Left ventricle myocardium inferior (tissue), 1 donor: ENCODE results near the gene BMAL1. TPM values are rescaled to one million over a fixed set of nuclear protein-coding genes. Genes with fewer than 3 reads are reported as not detected.

Experiments used
- DNase-seq: peaks from one replicate; pipeline ENCODE4 v3.0.0-alpha.2; 2020
- H3K27ac ChIP-seq: fragments of 200-600 bp; replicated peaks from 2 replicates; pipeline ENCODE4 v1.8.0; 2021
- H3K27me3 ChIP-seq: fragments of 200-600 bp; 2 replicates; pipeline ENCODE4 v1.8.0; 2021; ENCODE audit warnings: low read depth
- H3K36me3 ChIP-seq: fragments of 200-600 bp; 2 replicates; pipeline ENCODE4 v1.8.0; 2021
- H3K4me1 ChIP-seq: fragments of 200-600 bp; 2 replicates; pipeline ENCODE4 v1.8.0; 2021
- H3K4me3 ChIP-seq: fragments of 200-600 bp; 2 replicates; pipeline ENCODE4 v1.8.0; 2021; ENCODE audit warnings: mild to moderate bottlenecking, moderate library complexity
- H3K9me3 ChIP-seq: fragments of 200-600 bp; replicated peaks from 2 replicates; pipeline ENCODE4 v1.8.0; 2021
- intact Hi-C: fragments of 100-400 bp; cut with micrococcal nuclease; formaldehyde crosslinking; loops from one replicate; pipeline ENCODE4 v1.11.0; 2022
- total RNA-seq: library from RNA; stranded (reverse); fragmentation: NEBNext Ultra II Directional; extraction: Animal tissue kit (Norgen Biotek cat#: 25700); gene quantifications from one replicate; pipeline ENCODE4 v1.2.1, GENCODE V29; 2021
- TF ChIP-seq, protein P1 (sequence below): fragments of 200-600 bp; IDR thresholded peaks from 2 replicates; pipeline ENCODE4 v1.8.0; 2021; ENCODE audit warnings: antibody characterized with exemption, mild to moderate bottlenecking, borderline replicate concordance
- donor health status: DM: no; HTN: yes; CAD: no; lungs with severe emphysema.

The BMAL1 gene
- total RNA-seq, 1 donor from 2014 or later, result 7.1 TPM

DNA sequence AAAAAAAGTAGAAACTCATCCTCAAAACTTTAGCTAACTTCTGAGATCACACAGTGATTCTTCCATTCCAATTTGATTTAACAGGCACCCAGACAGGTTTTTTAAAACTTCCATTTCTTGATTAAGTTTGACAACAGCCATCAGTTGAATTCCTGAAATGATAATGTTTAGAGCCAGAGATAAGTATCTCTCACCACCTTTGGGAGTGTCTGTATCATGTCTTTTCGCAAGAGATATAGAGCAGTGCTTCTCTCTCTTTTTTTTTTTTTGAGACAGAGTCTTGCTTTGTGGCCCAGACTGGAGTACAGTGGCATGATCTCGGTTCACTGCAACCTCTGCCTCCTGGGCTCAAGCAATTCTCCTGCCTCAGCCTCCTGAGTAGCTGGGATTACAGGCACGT, 41.7 kb upstream of the BMAL1 start:
- intact Hi-C loops, result no loop called here
- TF ChIP-seq, protein P1, sequence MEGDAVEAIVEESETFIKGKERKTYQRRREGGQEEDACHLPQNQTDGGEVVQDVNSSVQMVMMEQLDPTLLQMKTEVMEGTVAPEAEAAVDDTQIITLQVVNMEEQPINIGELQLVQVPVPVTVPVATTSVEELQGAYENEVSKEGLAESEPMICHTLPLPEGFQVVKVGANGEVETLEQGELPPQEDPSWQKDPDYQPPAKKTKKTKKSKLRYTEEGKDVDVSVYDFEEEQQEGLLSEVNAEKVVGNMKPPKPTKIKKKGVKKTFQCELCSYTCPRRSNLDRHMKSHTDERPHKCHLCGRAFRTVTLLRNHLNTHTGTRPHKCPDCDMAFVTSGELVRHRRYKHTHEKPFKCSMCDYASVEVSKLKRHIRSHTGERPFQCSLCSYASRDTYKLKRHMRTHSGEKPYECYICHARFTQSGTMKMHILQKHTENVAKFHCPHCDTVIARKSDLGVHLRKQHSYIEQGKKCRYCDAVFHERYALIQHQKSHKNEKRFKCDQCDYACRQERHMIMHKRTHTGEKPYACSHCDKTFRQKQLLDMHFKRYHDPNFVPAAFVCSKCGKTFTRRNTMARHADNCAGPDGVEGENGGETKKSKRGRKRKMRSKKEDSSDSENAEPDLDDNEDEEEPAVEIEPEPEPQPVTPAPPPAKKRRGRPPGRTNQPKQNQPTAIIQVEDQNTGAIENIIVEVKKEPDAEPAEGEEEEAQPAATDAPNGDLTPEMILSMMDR, result no peak

DNA sequence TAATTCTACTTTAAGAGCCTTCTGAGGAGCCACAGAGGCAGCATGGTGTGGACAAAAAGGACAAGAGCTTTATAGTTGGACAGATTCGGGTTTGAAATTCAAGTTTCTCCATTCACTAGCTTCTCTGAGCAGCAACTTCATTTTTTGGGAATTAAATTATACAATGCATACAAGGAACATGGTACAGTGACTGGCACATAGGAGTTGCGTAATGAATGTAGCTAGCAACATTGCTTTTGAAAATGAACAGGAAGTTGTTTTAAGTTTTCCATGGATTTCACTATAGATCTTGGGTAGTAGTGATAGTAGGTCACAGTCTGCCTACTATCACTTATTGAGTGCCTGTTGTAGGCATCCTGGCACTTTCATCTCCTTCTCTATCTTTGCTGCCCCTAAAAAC, 41.0 kb upstream of the BMAL1 start:
- H3K4me3 ChIP-seq, result no peak overlapping the region
- H3K9me3 ChIP-seq, result no peaks in the 10 kb centered on the region
- intact Hi-C loops, result no loop called here
- H3K4me1 ChIP-seq, result no peaks in the 10 kb centered on the region
- no peaks in the 10 kb centered on the region for H3K27me3 ChIP-seq
- no peaks in the 10 kb centered on the region for H3K36me3 ChIP-seq
- H3K27ac ChIP-seq, result no peak overlapping the region
- no peak for DNase-seq
- TF ChIP-seq, protein P1, result no peak

More for the DNA sequence above, 41.7 kb upstream of the BMAL1 start:
- DNase-seq, result no peak
- Histone ChIP-seq H3K9me3 (no peaks in the 10 kb centered on the region), H3K27me3 (no peaks in the 10 kb centered on the region), H3K4me1 (no peaks in the 10 kb centered on the region), H3K4me3 (no peak overlapping the region), H3K36me3 (no peaks in the 10 kb centered on the region), H3K27ac (no peak overlapping the region)

DNA sequence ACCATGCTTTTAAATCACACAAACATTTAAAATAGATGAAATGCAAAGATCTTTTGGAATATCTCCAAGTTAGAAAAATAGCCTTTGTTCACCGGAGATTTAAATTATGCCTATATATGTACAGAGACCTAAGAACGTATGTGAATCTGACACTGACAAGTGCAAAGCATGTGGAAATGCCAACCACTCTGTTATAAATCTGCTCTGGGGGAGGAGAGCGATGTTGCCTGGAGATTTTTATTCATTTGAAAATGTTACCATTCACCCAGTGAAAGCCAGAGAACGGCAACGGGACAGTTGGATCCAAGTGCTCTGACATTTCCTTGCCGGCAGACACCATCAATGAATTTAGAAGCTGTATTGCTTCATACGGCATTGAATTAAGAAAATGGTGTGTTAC, 39.8 kb upstream of the BMAL1 start:
- H3K4me3 ChIP-seq, result no peak overlapping the region
- H3K9me3 ChIP-seq, result no peaks in the 10 kb centered on the region
- no peak for DNase-seq
- H3K36me3 ChIP-seq, result no peaks in the 10 kb centered on the region
- intact Hi-C loops, result no loop called here
- TF ChIP-seq, protein P1, result no peak
- peaks cover 3% of the 10 kb centered on the region for H3K27me3 ChIP-seq
- no peaks in the 10 kb centered on the region for H3K4me1 ChIP-seq
- H3K27ac ChIP-seq, result no peak overlapping the region

DNA sequence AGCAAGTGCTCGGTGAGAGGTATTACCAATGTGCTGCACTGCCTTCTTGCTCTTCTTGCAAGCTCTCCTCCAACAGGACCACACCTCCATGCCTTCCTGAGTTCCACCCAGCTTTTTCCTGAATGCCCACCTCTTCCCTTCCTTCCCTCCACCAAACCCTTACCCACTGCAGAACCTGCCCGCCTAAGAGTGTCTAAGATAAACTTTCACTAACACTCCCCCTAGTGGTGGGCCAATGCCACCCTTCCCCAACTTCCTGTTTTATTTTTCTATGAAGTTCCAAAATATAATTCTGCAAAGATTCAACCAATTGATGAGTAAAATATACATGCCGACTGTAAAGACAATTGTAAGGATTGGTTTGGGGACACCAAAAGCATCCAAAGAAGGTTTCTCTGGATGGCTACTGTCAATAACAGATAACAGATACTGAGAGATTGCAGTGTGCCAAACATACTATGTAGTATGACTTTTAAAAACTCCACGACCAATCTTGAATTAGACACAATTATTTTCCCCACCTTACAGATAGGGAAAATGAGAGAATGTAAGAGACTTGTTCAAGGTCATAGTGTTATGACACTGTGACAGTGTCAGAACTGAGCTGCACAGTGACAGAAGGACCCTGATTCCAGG, 38.6 kb upstream of the BMAL1 start:
- Histone ChIP-seq H3K4me3 (no peak overlapping the region), H3K27me3 (peaks cover 14% of the 10 kb centered on the region), H3K9me3 (no peaks in the 10 kb centered on the region), H3K36me3 (no peaks in the 10 kb centered on the region), H3K27ac (no peak overlapping the region), H3K4me1 (no peaks in the 10 kb centered on the region)
- intact Hi-C loops, result no loop called here
- peak; percentile 22 for DNase-seq
- TF ChIP-seq, protein P1, result peak; percentile 82

DNA sequence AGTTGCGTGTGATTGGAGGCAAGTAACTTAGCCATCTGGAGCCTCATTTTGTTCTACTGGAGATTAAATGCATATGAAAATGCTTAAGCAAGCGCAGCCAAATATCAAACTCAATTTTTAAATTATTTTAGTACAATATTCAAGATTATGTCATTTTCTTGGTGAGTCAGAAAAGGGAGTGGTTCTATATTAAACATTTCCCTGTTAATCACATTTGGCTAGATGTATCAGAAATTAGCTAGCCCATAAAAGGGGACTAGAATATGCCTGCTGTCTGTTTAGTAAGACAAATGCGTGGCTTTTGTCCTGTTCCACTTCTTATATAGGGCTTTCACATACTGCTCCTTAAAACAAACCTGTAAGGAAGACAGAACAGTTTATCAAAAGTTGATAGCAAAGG, 35.0 kb upstream of the BMAL1 start:
- H3K4me1 ChIP-seq, result no peaks in the 10 kb centered on the region
- no peak overlapping the region for H3K4me3 ChIP-seq
- no peaks in the 10 kb centered on the region for H3K36me3 ChIP-seq
- peaks cover 30% of the 10 kb centered on the region for H3K27me3 ChIP-seq
- TF ChIP-seq, protein P1, result no peak
- intact Hi-C loops, result no loop called here
- no peaks in the 10 kb centered on the region for H3K9me3 ChIP-seq
- no peak overlapping the region for H3K27ac ChIP-seq
- DNase-seq, result no peak
